Non-pigmented ciliary epithelial cell (primary cell): Measurements from ENCODE around the gene BNIP5.
"Not testable (repeated sequence)": the region's sequence is repeated elsewhere in the genome, so short reads cannot be mapped to it uniquely, and the experiment has no call there.

Source experiments
- DNase-seq: peaks from one replicate; pipeline ENCODE4 v3.0.0-alpha.2; 2010; ENCODE audit warnings: low read depth

The BNIP5 gene

DNA sequence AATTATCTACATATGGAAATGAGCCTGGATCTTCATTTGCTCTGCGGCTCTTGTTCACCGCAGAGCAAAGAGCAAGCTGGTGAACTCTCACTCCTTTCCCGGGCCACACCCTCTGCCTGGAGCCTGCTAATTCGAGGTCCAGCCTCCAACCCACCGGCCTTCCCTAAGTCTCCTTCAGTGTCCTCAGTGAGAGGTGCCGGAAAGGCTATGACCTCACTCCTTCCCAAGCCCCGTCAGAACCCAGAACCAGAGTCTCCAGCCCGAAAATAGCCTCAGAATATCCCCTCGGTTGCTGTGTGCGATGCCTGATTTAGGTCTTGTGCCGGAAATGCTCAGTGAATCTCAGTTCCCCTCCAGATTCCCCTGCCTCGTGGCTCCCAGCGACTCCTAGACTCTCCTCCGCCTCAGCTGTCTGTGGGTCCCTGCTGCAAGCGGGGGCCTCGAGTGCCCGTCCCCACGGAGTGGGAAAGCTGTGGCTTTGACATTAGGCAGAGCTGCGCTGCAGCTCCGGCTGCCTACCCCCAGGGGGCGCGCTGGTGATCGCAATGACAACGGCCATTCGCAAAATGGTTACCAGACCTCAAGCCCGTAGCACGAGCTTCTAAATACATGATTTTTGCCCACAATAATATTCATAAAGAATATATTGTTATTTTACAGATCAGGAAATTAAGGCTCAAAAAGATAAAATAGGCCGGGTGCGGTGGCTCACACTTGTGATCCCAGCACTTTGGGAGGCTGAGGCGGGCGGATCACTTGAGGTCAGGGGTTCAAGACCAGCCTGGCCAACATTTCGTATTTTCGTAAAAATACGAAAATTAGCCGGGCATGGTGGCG, 4.1 kb upstream of the BNIP5 start:
- no peak for DNase-seq

DNA sequence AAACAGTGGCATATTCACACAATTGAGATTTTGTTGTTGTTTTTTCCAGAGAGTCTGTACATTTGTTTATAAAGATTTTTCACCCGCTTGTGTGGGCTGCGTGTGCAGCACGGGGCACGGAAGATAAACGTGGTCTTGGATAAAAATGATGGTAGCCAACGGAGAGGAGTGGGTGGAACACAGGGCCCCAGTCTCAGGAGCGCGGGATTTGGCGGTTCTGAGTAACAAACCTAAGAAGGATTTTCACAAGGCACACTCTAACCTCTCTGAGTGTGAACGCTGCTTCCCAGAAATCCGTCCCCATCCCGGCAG, 3.6 kb upstream of the BNIP5 start:
- DNase-seq = no peak

DNA sequence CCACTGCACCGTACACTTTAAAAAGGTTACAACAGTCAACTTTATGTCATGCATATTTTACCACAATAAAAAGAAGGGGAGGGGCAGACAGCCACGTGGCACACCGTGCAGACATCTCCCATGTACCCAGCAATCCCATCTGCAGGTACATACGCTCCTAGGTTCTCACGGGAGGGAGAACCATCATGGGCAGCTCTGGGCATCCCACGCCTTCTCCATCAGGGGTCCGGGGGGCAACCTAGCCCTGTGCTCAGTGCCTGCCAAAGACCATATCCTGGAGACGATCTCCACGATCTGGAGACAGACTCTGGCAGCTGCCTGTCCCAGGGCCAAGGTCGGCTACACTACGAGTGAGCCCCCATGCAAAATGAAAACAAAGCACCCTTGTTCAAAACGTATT, 2.5 kb upstream of the BNIP5 start:
- DNase-seq = no peak

DNA sequence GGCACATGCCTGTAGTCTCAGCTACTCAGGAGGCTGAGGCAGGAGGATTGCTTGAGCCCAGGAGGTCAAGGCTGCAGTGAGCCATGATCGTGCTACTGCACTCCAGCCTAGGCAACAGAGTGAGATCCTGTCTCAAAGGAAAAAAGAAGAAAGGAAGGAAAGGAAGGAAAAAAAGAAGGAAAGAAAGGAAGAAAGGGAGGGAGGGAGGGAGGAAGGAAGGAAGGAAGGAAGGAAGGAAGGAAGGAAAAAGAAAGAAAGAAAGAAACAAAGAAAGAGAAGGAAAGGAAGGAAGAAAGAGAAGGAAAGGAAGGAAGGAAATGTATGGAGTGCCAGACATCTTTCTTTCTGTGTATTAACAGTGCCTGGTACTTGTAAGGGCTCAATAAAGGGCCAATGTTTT, 1.5 kb upstream of the BNIP5 start:
- not testable (repeated sequence) for DNase-seq

DNA sequence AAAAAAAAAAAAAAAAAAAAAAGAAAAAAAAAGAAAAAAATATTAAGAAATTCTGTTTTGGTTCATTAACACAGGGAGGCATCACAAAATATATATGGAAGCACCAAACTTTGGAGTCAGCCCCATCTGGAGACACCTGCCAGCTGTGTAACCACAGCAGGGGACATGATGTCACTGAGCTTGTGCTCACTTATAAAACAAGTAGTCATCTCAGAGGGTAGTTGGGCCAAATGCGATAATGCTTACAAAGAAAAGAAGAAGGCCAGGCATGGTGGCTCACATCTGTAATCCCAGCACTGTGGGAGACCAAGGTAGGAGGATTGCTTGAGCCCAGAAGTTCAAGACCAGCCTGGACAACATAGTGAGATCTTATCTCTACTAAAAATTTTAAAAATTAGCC, 1.1 kb upstream of the BNIP5 start:
- no peak for DNase-seq

DNA sequence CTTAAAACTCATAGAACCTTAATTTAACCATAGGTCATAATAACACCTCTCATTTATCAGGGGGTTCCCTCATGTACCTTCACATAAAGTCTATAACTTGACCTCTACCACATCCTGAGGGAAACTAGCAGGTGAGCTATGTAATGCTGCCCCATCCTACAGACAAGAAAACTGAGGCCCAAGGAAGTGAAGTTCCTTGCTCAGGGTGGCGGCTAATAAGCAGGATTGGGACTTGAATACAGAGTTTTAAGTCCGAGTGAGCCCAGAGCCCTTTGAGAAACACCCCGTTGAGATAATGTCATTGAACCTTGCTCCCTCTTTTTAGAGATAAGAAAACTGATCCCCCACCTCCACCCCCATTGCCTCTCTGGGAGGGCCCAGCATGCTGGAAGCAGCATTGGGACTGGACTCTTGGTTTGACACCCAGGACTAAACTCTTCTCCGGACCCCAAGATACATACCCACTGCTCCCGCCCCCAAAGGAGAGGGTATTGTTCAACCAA, 429 bp downstream of the BNIP5 start:
- DNase-seq = no peak

DNA sequence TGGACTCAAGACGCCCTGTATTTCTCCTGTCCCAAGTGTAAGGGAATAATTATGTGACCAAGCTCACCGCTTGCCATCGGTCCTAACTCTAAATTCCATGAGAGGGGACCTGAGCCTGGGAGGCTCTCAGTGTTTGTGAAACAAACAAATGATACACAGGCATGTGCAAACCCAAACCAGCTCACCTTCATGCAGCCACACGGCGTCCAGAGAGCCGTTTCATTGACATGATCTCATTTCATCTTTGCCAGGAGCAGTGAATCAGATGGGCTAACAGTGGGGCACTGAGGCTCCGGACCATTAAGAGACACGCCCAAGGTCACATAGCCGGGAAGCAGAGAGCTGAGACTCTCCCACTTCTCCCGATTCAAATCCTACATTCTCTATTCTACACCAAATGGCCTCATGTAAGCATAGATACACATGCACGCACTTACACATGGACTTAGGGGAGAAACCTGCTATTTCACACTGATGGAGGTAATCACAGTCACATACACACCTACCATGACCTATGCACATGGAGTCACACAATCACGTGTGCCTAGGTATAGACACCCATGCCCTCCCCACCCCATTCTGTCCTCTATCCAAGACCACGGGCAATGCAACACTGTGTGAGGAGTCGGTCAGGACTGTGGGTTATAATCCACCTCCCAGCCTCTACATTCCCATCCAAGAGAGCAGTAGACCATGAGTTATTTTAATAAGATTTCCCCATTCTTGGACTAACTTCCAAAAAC, 1.1 kb downstream of the BNIP5 start:
- DNase-seq = no peak

DNA sequence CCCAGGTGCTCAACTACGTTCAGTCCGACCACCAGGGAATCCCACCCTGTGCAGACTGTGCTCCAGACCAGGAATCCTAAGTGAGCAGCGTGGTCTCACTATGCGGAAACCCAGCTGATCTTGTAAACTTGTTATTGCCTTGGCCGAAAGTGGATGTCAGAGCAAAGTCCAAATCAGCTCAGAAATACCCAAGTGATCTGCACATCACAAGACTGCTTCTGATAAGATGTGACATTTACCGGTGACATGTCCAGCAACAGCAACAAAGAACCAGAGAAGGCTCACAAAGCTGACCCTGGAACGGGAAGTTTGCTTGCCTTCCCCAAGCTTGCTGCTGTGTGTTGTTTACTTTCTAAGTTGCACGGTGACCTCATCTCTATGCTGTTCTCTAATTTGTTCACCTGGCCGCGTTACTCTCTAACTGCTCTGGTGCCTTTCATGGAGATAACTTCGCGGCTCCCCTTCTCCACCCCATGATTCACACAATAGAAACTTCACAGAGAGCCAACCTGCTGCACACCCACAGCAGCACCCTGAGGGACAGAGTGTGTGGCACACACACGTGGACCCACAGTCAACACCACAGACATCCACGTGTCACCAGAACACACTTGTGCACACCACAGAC, 1.7 kb downstream of the BNIP5 start:
- no peak for DNase-seq

DNA sequence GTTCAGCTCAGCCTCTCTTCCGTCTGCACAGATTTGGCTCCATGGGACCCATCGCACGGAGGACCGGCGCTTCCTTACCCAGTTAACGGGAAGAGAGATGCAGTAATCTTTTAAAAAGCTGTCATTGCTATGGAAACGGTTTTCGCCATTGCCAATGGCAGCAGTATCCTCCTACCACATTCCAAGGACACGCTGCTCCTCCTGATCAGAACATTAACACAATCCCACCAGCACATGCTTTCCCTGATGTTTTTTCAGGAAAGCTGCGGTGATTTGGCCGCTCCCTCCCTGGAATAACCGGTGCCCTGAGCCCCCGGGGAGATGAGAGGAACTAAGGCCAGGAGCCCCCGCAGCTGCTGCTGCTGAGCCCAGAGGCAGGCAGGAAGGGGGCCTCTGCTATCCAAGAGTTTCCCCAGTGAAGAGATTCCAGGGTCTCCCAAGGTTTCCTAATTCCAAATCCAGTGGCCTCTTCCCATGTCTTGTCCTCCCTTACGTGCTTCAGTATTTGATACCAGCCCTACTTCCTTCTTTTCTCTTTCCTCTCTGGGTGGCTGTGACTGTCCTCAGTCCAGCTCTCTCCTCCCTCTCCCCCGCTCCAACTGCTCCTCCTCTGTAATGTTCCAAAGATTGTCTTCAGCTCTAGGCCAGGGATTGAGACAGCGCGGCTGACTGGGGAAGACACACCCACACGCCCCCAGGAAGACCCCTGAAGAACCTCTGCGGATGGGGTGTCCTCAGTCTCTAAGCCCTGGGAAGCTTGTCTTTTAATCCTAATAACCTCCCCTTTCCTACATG, 2.6 kb downstream of the BNIP5 start:
- no peak for DNase-seq

DNA sequence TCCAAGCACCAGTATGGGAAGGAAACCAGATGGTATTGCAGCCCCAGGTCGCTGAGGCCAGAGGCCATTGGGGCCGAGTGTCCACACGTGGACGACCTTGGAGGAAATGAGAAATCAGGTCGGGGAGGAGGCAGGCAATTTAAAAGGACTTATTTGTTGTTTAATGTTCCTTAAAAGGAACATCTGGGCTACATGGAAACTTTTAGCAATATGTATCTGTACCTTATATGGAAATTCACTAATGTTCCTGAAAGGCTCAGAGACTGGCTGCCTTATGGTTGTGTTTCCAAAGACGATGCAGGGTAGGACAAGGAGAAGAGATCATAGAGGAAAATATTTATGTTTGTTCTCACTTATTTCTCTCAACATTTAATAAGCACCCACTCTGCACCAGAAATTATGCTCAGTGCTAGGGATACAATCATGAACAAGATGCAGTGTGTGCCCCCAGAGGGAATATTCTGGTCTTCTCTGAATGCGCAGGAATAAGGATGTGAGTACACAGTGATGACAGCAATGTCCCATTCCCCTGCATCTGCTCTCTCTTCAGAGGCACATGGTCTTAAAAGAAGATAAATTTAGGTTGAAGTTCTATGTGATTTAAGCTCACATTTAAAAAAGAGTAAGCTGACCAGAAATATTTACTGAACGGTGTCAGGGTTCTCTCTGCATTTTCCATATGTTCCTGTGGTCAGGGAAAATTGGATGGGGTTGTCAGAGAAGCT, 3.4 kb downstream of the BNIP5 start:
- no peak for DNase-seq

DNA sequence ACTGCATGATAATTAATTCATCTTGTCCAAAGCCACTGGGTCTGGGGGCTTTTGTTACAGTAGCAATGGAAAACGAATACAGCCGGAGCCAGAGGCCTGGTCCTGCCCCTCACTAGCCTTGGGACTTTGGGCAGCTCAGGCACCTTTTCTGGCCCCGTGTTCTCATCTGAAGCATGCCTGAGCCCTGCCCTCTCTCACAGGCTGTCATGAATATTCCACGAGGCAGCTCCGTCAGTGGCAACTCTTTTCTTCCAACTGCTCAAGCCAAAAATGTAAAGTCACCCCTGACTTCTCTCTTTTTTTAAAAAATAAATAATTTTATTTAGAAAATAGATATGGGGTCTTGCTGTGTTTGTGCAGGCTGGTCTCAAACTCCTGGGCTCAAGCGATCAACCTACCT, 5.3 kb downstream of the BNIP5 start:
- DNase-seq = no peak

DNA sequence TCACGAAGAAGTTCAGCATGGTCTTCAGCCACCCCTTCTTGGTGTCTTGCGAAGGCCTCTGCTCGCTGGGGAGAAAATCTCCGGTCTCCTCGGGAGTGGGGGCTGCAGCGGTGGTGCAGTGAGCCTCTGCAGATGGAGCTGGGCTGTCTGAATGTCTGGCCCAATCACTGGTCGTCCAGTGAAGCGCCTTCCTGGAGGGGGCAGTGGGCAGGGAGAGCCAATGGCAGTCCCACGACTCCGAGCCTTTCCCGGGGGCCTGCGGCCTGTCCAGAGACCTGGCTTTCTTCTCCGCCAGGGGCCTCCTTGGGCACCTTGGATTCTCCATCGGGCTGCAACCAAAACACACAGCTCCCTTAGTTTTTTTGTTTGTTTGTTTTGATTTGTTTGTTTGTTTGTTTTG, 6.3 kb downstream of the BNIP5 start:
- DNase-seq = no peak

DNA sequence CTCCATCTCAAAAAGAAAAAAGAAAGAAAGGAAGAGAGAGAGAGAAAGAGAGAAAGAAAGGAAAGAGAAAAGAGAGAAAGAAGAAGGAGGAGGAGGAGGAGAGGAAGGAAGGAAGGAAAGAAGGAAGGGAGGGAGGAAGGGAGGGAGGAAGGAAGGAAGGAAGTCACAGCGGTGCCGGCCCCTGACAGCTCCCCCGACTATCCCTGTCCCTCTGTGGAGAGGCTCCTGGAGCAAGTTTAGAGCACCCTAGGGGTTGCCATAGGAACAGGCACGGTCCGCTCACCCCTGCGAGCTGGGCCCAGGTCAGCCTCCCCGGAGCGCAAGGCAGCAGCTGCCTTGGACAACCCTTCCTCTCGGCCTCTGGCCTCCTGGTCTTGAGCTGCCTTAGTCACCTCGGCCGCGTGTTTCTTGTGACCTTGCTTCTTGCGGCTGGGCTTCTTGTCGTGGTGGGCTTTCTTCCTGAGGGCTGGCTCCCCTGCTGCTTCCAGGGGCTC, 6.8 kb downstream of the BNIP5 start:
- DNase-seq = no peak

DNA sequence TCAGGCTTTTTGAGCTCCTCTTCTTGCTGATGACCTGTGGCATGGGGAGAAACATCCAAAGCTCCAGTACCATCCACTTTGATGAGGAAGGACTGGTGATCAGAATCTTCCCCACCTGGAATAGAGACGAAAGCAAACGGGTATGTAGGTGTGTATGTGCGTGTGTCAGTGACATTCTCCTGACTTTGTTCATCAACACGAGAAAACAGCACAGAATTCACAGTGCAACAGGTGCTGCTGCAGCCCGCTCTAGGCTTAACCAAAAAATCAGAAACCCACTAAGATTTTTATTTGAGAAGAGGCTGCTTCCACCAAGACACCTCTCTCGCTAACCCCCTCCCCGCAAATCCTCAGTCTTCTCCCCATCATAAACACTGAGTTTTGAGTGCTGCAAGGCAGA, 8.1 kb downstream of the BNIP5 start:
- no peak for DNase-seq

DNA sequence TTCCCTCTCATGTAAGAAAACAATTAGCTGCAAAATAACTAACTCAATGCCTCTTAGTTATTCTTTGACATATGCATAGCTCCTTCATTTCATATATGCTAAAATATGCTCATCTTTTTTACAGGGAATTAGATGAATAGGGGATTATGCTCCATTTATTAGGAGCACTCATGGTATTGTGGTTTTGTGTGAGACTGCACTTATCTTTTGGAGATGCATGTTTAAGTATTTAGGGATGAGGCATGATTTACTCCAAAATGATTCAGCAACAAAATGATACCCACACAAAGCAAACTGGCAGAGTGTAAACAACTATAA, 8.8 kb downstream of the BNIP5 start:
- no peak for DNase-seq

DNA sequence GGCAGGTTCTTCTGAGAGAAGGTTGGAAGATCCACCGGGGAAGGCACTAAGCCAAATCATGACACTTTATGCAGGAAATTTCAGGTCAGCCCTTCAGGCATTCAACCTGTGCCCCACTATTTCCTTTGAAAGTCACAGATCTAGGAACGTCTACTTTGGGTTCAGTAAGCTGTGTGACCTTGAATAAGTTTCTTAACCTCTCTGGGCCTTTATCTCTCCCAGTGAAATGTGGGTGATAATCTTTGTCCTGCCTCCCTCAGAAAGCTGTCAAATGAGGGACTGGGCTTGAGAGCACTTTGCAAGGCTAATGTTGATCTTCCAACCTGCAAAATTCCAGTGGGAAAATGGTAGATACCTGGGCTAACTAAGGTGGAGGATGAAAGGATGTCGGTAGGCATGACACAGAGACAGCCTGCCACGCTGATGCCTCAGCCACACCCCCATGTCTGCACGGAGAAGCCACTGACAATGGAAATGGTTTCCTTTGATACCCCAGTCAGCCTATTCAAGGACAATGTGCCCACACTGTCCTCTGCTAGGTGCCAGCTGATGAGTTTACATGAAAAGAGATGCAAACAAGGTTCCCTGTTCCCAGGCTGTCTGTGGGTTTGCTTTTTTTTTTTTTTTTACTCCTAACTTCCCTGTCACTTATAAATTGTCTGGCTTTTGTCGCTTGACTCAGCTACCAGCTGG, 9.3 kb downstream of the BNIP5 start:
- DNase-seq = no peak

DNA sequence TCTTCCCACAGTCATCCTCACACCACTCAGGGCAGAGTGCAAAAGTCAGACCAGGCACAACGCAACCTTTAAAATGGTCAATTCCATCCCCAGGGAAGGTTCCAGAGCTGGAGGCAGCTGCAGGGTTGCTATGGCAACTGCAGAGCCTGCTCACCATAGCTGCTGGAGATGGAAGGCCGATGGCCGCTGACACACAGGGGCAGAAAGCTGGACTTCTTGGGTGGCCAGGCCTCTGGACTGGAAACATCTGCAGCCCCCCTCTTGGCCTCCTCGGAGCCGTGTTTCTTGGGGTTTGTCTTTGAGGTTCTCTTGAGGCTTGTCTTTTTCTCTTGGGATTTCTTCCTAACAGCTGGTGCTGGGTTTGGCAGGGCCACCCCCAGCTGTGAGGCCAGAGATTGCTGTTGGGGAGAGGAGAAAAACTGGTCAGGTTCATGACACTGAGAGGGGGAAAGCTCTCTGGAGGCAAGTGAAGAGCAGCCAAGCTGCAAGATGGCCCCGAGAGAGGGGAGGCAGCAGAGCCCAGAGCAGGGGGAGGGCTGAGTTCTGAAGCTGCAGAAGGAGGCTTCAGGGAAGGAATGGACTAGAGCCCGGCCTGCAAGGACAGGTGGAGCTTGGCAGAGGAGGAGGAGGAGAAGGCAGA, 10.2 kb downstream of the BNIP5 start:
- DNase-seq = no peak

DNA sequence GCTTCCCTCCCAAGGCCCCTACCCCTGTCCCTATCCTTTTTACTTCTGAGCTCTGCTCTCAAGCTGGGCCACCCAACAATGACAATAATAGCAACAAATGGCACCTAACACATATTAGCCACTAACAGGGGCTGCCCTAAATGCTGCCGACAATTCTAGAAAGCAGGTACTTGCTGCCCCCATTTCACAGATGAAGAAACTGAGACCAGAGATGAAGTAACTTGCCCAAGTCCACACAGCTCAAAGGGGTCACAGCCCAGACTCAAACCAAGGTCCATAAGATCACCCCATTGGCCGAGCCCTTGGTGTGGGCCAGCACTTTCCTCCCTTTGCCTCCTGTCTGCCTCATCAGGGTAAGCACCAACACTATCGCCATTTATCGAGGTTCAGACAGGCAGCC, 12.0 kb downstream of the BNIP5 start:
- no peak for DNase-seq

DNA sequence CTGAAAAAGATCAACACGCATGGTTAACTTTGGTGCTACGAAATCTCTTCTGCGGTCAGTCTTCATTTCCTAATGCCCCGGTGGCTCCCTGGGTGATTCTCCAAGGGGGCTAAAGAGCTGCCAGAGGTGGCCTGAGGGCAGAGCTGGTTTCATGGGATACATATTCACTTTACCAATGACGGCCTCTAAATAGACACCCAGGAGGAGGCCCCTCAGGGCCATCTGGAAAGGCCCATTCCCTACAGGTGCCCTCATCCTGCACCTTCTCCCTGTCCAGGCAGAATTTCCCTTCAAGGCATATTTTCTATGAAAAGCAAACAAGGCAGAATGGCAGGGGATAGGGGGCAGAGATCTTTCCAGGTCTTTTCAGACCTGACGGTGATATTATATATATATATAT, 12.5 kb downstream of the BNIP5 start:
- no peak for DNase-seq

DNA sequence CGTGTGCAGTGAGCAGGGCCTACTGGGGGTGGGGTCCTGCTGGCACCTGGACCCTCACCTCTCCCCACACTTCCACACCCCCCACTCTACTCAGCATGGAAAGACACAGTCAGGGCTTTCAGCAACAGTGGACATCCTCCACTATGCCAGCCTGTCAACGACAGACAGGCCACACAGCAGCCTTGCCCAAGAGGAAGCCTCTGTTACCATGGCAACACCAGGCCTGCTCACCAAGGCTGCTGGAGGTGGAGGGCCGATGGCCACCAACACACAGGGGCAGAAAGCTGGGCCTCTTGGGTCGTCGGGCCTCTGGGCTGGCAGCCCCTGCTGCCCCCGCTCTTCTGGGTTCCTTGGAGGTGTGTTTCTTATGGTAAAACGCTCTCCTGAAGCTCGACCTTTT, 13.6 kb downstream of the BNIP5 start:
- no peak for DNase-seq

DNA sequence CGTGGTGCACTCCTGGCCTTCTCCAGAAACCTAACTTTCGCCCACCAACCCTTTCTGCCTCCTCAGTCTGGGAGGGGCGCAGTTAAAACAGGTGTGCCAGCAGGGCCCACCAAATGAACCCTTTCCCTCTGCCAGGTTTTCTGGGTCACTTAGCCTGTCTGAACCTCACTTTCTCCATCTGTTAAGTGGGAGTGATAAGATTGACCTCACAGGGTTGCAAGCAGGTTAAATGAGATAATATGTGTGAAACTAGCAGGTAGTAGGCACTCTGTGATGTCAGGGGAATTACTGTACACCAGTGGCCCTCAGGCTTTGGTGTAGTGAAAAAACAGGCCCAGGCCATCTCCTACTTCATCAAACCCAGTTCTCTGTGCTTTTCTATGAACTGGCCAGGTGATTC, 14.1 kb downstream of the BNIP5 start:
- DNase-seq = no peak
